H9 (cell line): ENCODE data around the gene SNX25. TPM values are rescaled to one million over a fixed set of nuclear protein-coding genes. Genes with fewer than 3 reads are reported as not detected.

Source experiments
- DNase-seq: peaks from one replicate; pipeline ENCODE4 v3.0.0-alpha.2; 2017
- H2AFZ ChIP-seq: one replicate; pipeline ENCODE4 v1.6.1; 2013; ENCODE audit warnings: mild to moderate bottlenecking, low read length, control low read depth, moderate library complexity
- H2AK5ac ChIP-seq: 2 replicates; pipeline ENCODE4 v1.6.1; 2013; ENCODE audit warnings: low read length, control low read depth, mixed read lengths; ENCODE audit not compliant: insufficient read length
- H2BK120ac ChIP-seq: one replicate; pipeline ENCODE4 v1.6.1; 2013; ENCODE audit warnings: low read depth, mild to moderate bottlenecking, low read length, control low read depth, inconsistent platforms; ENCODE audit not compliant: poor library complexity, severe bottlenecking
- H2BK12ac ChIP-seq: 2 replicates; pipeline ENCODE4 v1.6.1; 2013; ENCODE audit warnings: low read length, control low read depth, mixed read lengths, low read depth; ENCODE audit not compliant: insufficient read length
- H2BK15ac ChIP-seq: 2 replicates; pipeline ENCODE4 v1.6.1; 2013; ENCODE audit warnings: low read depth, low read length, control low read depth
- H2BK20ac ChIP-seq: one replicate; pipeline ENCODE4 v1.6.1; 2013; ENCODE audit warnings: low read depth, mild to moderate bottlenecking, low read length, control low read depth, inconsistent platforms; ENCODE audit not compliant: poor library complexity, severe bottlenecking
- H2BK5ac ChIP-seq: 2 replicates; pipeline ENCODE4 v1.6.1; 2013; ENCODE audit warnings: low read length, control low read depth, mixed read lengths; ENCODE audit not compliant: insufficient read length
- H3K14ac ChIP-seq: 2 replicates; pipeline ENCODE4 v1.6.1; 2013; ENCODE audit warnings: low read length, control low read depth; ENCODE audit not compliant: insufficient read depth
- H3K18ac ChIP-seq: 2 replicates; pipeline ENCODE4 v1.6.1; 2013; ENCODE audit warnings: low read depth, mild to moderate bottlenecking, mixed read lengths, low read length, control low read depth; ENCODE audit not compliant: insufficient read length
- H3K23ac ChIP-seq: 2 replicates; pipeline ENCODE4 v1.6.1; 2013; ENCODE audit warnings: low read length, control low read depth, mixed read lengths, low read depth; ENCODE audit not compliant: insufficient read length
- H3K23me2 ChIP-seq: 2 replicates; pipeline ENCODE4 v1.6.1; 2013; ENCODE audit warnings: low read depth, mild to moderate bottlenecking, mixed read lengths, low read length, control low read depth; ENCODE audit not compliant: insufficient read length, poor library complexity, severe bottlenecking
- H3K27ac ChIP-seq: 2 replicates; pipeline ENCODE4 v1.5.1; 2013; ENCODE audit warnings: low read length, control low read depth, mixed read lengths, low read depth; ENCODE audit not compliant: insufficient read length
- H3K27me3 ChIP-seq: 2 replicates; pipeline ENCODE4 v1.6.1; 2013; ENCODE audit warnings: low read length, control low read depth, inconsistent platforms; ENCODE audit not compliant: insufficient read depth
- H3K4ac ChIP-seq: 2 replicates; pipeline ENCODE4 v1.6.1; 2013; ENCODE audit warnings: low read depth, mild to moderate bottlenecking, control low read depth, inconsistent platforms, low read length, moderate library complexity
- H3K4me1 ChIP-seq: 2 replicates; pipeline ENCODE4 v1.6.1; 2013; ENCODE audit warnings: low read length, control low read depth, inconsistent platforms; ENCODE audit not compliant: insufficient read depth
- H3K4me2 ChIP-seq: 2 replicates; pipeline ENCODE4 v1.6.1; 2013; ENCODE audit warnings: low read length, control low read depth, mixed read lengths; ENCODE audit not compliant: insufficient read length, insufficient read depth
- H3K56ac ChIP-seq: 2 replicates; pipeline ENCODE4 v1.6.1; 2013; ENCODE audit warnings: low read depth, mild to moderate bottlenecking, mixed read lengths, low read length, control low read depth; ENCODE audit not compliant: insufficient read length
- H3K79me1 ChIP-seq: 2 replicates; pipeline ENCODE4 v1.6.1; 2013; ENCODE audit warnings: low read depth, mild to moderate bottlenecking, moderate library complexity, low read length, control low read depth, inconsistent platforms; ENCODE audit not compliant: insufficient read depth, poor library complexity, severe bottlenecking
- H3K79me2 ChIP-seq: 2 replicates; pipeline ENCODE4 v1.6.1; 2013; ENCODE audit warnings: low read length, control low read depth, inconsistent platforms; ENCODE audit not compliant: insufficient read depth
- H3K9ac ChIP-seq: 2 replicates; pipeline ENCODE4 v1.6.1; 2013; ENCODE audit warnings: low read length, control low read depth, mixed read lengths; ENCODE audit not compliant: insufficient read length; ENCODE audit errors: extremely low read depth
- H3K9me3 ChIP-seq: one replicate; pipeline ENCODE4 v1.6.1; 2013; ENCODE audit warnings: low read depth, low read length, inconsistent platforms; ENCODE audit not compliant: control insufficient read depth
- H3T11ph ChIP-seq: one replicate; pipeline ENCODE4 v1.6.1; 2013; ENCODE audit warnings: mild to moderate bottlenecking, low read length, control low read depth, inconsistent platforms
- H4K20me1 ChIP-seq: one replicate; pipeline ENCODE4 v1.6.1; 2013; ENCODE audit not compliant: control insufficient read depth, insufficient read length, insufficient read depth
- H4K5ac ChIP-seq: 2 replicates; pipeline ENCODE4 v1.6.1; 2013; ENCODE audit warnings: low read depth, mild to moderate bottlenecking, mixed read lengths, low read length, control low read depth; ENCODE audit not compliant: insufficient read length
- H4K8ac ChIP-seq: replicated peaks from 2 replicates; pipeline ENCODE4 v1.6.1; 2013; ENCODE audit warnings: low read length, control low read depth, mixed read lengths, low read depth; ENCODE audit not compliant: insufficient read length
- H4K91ac ChIP-seq: 2 replicates; pipeline ENCODE4 v1.6.1; 2013; ENCODE audit warnings: low read depth, mild to moderate bottlenecking, moderate library complexity, mixed read lengths, low read length, control low read depth; ENCODE audit not compliant: insufficient read length
- H3K27ac Mint-ChIP-seq, 3 experiments: 2 replicates in 2 of 3; 3 replicates in 1 of 3; pipeline ENCODE4 v1.8.0; 2020 to 2021; ENCODE audit warnings: mixed read lengths in 3 of 3, mild to moderate bottlenecking in 1 of 3, moderate library complexity in 1 of 3
- H3K27me3 Mint-ChIP-seq: 2 replicates; pipeline ENCODE4 v1.8.0; 2021; ENCODE audit warnings: low read depth, mild to moderate bottlenecking, moderate library complexity, mixed read lengths
- H3K36me3 Mint-ChIP-seq, 3 experiments: 2 replicates in 2 of 3; 3 replicates in 1 of 3; pipeline ENCODE4 v1.8.0; 2020 to 2021; ENCODE audit warnings: low read depth in 3 of 3, mixed read lengths in 3 of 3; ENCODE audit not compliant: insufficient read depth in 1 of 3
- H3K4me1 Mint-ChIP-seq, 2 experiments: 2 replicates each; pipeline ENCODE4 v1.8.0; 2020; ENCODE audit warnings: mixed read lengths in 2 of 2
- H3K4me3 Mint-ChIP-seq, 2 experiments: 2 replicates in 1 of 2; 3 replicates in 1 of 2; pipeline ENCODE4 v1.8.0; 2020 to 2021; ENCODE audit warnings: mild to moderate bottlenecking in 2 of 2, mixed read lengths in 2 of 2, moderate library complexity in 1 of 2
- H3K9me3 Mint-ChIP-seq, 2 experiments: 2 replicates in 1 of 2; 3 replicates in 1 of 2; pipeline ENCODE4 v1.8.0; 2020; ENCODE audit warnings: mild to moderate bottlenecking in 2 of 2, mixed read lengths in 2 of 2, moderate library complexity in 1 of 2
- CTCF ChIP-seq: fragments of 200-600 bp; sonication (generic); conservative IDR thresholded peaks from 3 replicates; pipeline ENCODE4 v1.8.0; 2021; ENCODE audit warnings: antibody characterized with exemption, mild to moderate bottlenecking
- WGBS: extraction: QIAGEN DNeasy Blood & Tissue Kit; methylation state at CpG from one replicate; pipeline ENCODE4 v1.1.7; 2013; ENCODE audit warnings: missing lambda C conversion rate, low lambda C conversion rate, mixed read lengths; ENCODE audit not compliant: insufficient read length; ENCODE audit errors: extremely low coverage; 5-methylcytosine and 5-hydroxymethylcytosine counted together
- total RNA-seq: library from RNA; stranded (reverse); gene quantifications from 2 replicates; pipeline ENCODE4 v1.2.1, GENCODE V29; 2021

SNX25 gene
- total RNA-seq, 1 experiment from 2014 or later = 28.2 TPM

GRCh38 chr4:185384061-185384460 lies 174.7 kb downstream of the SNX25 start:
- Histone ChIP-seq H3K79me2 (no peaks in the 10 kb centered on the region), H3K9ac (no peak overlapping the region), H3K23ac (no peak overlapping the region), H3K14ac (no peak overlapping the region), H3K4me1 (no peaks in the 10 kb centered on the region), H2BK12ac (no peak overlapping the region), H3K27me3 (no peaks in the 10 kb centered on the region), H3K23me2 (no peaks in the 10 kb centered on the region), H3K27ac (no peak overlapping the region), H3K4ac (no peak overlapping the region), H2BK120ac (no peak overlapping the region), H3K18ac (no peak overlapping the region), H2AK5ac (no peak overlapping the region), H3K79me1 (no peaks in the 10 kb centered on the region), H4K91ac (no peak overlapping the region), H3K9me3 (no peaks in the 10 kb centered on the region), H3K4me2 (no peak overlapping the region), H2BK15ac (no peak overlapping the region), H2AFZ (no peak overlapping the region), H4K20me1 (no peaks in the 10 kb centered on the region), H4K8ac (no peak overlapping the region), H3T11ph (no peak overlapping the region), H4K5ac (no peak overlapping the region), H2BK5ac (no peak overlapping the region), H3K56ac (no peak overlapping the region), H2BK20ac (no peak overlapping the region)
- H3K4me3 Mint-ChIP-seq = no peak overlapping the region
- WGBS = no CpG with 5 or more reads among the region's 2 CpGs
- H3K9me3 Mint-ChIP-seq = peaks cover 5 to 8% of the 10 kb centered on the region in 2 experiments; a peak in 4 of 5 replicates
- H3K27me3 Mint-ChIP-seq = no peaks in the 10 kb centered on the region
- H3K4me1 Mint-ChIP-seq = peaks cover 8 to 14% of the 10 kb centered on the region in 2 experiments
- no peak overlapping the region for H3K27ac Mint-ChIP-seq
- DNase-seq = no peak
- TF ChIP-seq CTCF = no peak
- peaks cover 3 to 18% (median 11%) of the 10 kb centered on the region in 3 experiments; a peak in 6 of 7 replicates for H3K36me3 Mint-ChIP-seq
